Astrocyte of the spinal cord (primary cell): ENCODE results near the gene INSYN2B.
A peak's percentile ranks its signal among the peaks of the same experiment; 100 is the strongest.

Experiments used
- DNase-seq: peaks from one replicate; pipeline ENCODE4 v3.0.0; 2011; ENCODE audit warnings: low read depth, low spot score
- H3K4me3 ChIP-seq: 2 replicates; pipeline ENCODE4 v1.5.1; 2011; ENCODE audit warnings: low read depth, mild to moderate bottlenecking, low read length, moderate library complexity
- in situ Hi-C: cut with HindIII; loops from 2 replicates; pipeline ENCODE4 v1.10.0; 2017; ENCODE audit warnings: low sequenced_read_pairs
- TF ChIP-seq, protein P1 (sequence below): IDR thresholded peaks from 2 replicates; pipeline ENCODE4 v1.5.1; 2012; ENCODE audit warnings: low read depth, mild to moderate bottlenecking, low read length, inconsistent platforms

INSYN2B gene

DNA sequence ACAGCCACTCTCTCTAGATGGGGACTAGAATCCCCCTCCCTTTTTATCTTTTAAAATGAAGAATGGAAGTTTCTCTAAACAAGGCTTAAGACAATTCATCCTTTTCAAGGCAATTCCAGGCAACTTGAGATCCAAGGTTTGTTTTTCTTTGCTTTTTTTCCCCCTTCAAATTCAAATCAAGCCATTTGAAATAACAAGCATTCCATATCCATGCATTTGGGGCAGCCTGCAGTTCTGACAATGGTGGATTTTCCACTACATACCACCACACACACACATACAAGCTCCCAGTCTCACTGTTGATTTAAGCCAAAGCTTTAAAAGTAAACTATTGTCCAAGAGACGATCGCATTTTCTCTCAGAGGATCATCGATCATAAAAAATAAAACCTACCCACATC is 424 bp downstream of the INSYN2B start:
- no peak for DNase-seq
- peak overlapping the region; percentile 78 for H3K4me3 ChIP-seq
- TF ChIP-seq, protein P1, sequence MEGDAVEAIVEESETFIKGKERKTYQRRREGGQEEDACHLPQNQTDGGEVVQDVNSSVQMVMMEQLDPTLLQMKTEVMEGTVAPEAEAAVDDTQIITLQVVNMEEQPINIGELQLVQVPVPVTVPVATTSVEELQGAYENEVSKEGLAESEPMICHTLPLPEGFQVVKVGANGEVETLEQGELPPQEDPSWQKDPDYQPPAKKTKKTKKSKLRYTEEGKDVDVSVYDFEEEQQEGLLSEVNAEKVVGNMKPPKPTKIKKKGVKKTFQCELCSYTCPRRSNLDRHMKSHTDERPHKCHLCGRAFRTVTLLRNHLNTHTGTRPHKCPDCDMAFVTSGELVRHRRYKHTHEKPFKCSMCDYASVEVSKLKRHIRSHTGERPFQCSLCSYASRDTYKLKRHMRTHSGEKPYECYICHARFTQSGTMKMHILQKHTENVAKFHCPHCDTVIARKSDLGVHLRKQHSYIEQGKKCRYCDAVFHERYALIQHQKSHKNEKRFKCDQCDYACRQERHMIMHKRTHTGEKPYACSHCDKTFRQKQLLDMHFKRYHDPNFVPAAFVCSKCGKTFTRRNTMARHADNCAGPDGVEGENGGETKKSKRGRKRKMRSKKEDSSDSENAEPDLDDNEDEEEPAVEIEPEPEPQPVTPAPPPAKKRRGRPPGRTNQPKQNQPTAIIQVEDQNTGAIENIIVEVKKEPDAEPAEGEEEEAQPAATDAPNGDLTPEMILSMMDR: no peak
- in situ Hi-C loops: no loop called here

DNA sequence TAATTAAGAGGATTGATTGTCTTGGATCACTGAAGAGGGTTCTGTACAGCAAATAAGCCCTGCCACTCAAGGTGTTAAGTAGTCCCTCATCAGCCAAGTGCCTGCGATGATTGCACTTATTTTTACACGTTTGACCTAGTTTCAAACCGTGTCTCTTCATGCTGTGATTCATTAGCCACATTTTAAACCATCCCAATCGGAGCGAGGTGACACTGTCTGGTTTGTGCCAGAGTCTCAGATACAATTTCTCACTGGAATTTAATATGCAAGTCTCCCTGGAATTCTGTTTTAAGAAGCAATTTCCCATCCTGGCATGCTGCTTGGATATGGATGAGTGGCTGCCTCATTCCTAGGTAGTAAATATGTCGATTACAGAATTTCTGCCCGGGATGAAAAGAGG is 1.6 kb downstream of the INSYN2B start:
- in situ Hi-C loops: no loop called here
- H3K4me3 ChIP-seq: peak overlapping the region; percentile 78
- TF ChIP-seq, protein P1: no peak
- DNase-seq: peak; percentile 22

DNA sequence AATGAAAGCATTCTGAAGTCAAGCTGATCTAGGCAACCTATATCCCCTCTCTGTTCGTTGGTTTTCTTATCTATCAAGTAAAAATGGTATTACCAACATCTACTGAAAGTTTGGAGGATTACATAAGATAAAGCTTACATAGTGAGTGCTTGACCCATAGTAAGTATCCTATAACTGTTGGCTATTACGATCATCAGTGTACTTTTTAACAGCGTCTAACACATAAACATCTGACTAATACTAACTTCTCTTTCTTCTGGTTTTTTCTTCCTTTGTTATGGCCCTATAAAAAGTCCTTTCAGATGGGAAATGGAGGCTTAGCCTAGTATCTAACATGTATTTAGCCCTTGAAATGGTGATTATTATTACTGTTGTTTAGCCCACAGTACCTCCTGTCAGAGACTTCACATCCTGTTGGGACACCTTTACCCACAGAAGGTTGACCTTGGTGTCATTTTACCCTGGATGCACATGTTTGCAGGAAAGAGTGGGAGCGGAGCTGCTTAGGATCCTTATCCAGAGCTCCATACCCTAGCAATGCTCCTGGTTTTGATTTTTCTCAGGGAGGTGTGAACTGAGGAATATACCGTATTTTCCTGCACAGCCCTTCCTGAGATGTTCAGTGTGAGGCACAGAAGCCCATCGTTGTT is 6.0 kb downstream of the INSYN2B start:
- in situ Hi-C loops: no loop called here
- TF ChIP-seq, protein P1: no peak
- DNase-seq: no peak
- no peak overlapping the region for H3K4me3 ChIP-seq

DNA sequence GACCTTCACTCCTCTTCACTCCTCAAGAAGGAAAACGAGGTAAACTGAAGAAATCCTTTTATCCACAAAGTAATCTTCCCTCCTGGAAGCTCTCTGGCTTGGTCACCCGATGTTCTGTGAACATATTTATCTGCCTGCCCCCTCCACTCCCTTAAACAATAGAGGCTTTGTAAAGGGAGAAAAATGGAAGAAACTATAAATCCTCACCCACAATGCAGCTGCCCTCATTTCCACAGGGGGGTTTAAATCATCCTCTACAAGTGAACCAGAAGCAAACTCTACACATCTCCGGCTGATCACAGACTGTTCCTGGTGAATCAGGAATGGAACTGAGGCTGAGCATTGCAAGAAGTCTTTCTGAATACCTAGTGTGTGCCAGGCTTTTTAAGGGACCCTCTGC is 7.2 kb downstream of the INSYN2B start:
- TF ChIP-seq, protein P1: no peak
- peak; percentile 24 for DNase-seq
- in situ Hi-C loops: no loop called here
- H3K4me3 ChIP-seq: no peak overlapping the region

DNA sequence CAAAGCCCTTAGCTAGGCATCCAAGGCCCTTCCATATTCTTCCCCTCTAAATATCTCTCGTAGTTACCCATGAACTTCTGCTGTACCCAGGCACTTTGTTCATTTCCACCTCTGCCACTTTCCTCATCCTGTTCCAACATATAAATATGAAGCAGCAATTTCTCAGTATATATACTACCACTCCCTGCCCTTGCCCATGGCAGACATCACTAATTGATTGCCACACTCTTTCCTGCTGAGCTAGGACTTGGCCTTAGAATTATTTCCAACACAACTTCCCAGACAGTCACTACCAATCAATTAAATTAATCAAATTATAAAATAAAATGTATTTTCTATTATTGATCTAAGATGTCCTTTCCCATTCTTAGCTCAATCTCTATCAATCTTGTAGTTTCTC is 8.5 kb downstream of the INSYN2B start:
- DNase-seq: no peak
- TF ChIP-seq, protein P1: no peak
- H3K4me3 ChIP-seq: no peak overlapping the region
- in situ Hi-C loops: no loop called here

DNA sequence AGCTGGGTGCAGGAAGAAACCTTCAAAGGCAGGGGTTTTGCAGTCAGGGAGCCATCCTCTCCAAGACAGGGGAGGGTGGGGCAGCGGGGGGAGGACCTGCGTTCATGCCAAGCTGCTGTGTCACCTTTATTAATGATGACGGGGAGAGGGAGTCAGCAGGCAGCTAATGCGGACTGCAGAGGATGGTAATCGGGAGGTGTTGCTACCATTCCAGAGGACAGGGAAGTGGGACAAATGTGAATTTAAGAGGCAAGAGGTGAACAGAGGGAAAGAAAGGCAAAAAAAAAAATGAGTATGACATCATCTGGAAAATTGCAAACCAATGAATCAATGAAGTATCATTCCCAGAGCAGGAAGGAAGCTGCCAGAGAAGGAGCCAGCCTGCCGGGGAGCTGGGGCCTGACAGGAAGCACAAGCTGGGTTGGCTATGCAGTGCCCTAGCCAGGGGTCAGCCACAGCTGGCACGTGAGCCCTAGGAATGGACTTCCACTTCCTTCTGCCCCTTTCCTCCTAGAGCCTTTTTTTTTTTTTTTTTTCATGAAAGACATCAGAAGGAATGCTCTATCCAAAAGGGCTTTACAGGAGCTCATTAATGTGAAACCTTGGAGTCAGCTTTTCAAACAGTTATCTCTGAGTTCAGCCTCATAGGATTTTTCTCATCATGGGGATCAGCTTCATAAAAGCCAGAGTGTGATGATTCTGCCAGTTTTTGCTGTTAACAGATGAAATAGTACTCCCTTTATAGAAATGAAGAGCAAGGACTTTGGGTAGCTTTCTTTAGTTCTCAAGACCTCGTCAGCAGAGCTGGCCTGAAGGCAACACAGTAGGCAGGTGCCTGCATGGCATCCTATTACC is 9.2 kb downstream of the INSYN2B start:
- H3K4me3 ChIP-seq: no peak overlapping the region
- in situ Hi-C loops: no loop called here
- TF ChIP-seq, protein P1: no peak
- DNase-seq: peak; percentile 77
